BJ (cell line): ENCODE measurements around the gene SS18L1. TPM values are rescaled to one million over a fixed set of nuclear protein-coding genes. Genes with fewer than 3 reads are reported as not detected.

Experiments used
- CTCF ChIA-PET: fragments of 350-600 bp; formaldehyde crosslinking; extraction: SDS; loops from one replicate; lab custom pipeline; 2021; ENCODE audit warnings: antibody characterized with exemption, inconsistent platforms; lab: Yijun Ruan, JAX
- POLR2A ChIA-PET: fragments of 300-600 bp; sonication (Branson Sonifier 250); formaldehyde crosslinking; extraction: SDS; loops from one replicate; lab custom pipeline; 2021; ENCODE audit warnings: antibody characterized with exemption; lab: Charles Lee
- DNase-seq: peaks from one replicate; pipeline ENCODE4 v3.0.0-alpha.2; 2011; ENCODE audit warnings: low read depth
- H3K27me3 ChIP-seq: 2 replicates; pipeline ENCODE4 v1.6.0; 2011; ENCODE audit warnings: low read length; ENCODE audit not compliant: control insufficient read depth, insufficient read depth
- H3K36me3 ChIP-seq: 2 replicates; pipeline ENCODE4 v1.5.1; 2011; ENCODE audit warnings: low read length; ENCODE audit not compliant: control insufficient read depth, insufficient read depth
- H3K4me3 ChIP-seq: 2 replicates; pipeline ENCODE4 v1.5.1; 2011; ENCODE audit warnings: low read depth, mild to moderate bottlenecking, control low read depth, low read length
- polyA plus RNA-seq: library from polyadenylated mRNA; depleted of rRNA; stranded (reverse); fragments of >200 nt; gene quantifications from 2 replicates; pipeline ENCODE4 v1.2.3, GENCODE V29; 2011
- TF ChIP-seq, protein P1 (sequence below): IDR thresholded peaks from 2 replicates; pipeline ENCODE4 v1.5.1; 2011; ENCODE audit warnings: low read depth, mild to moderate bottlenecking, control low read depth, inconsistent platforms, low read length, moderate library complexity; ENCODE audit not compliant: insufficient read depth

The SS18L1 gene
- polyA plus RNA-seq, 1 experiment, result 6.7 TPM

DNA sequence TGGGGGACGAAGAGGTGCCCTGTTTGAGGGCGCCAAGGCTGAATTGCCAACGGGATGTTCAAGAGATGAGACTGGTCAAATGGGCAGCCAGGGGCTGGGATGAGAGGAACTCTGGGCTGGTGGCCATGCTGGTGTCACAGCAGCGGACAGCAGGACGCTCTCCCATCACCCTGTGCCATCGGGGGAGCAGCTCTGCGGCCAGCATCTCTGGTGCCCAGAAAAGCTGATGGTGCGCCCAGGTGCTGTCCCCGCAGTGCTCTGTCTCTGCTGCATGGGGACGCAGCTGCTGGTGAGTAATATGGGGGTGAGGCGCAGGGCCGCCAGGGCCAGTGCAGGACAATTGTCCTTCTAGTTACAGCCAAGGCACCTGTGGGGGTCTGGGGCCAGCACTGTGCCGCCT lies 81.5 kb downstream of the SS18L1 start:
- no peaks in the 10 kb centered on the region for H3K36me3 ChIP-seq
- ChIA-PET CTCF (no interaction called here), POLR2A (no interaction called here)
- DNase-seq, result no peak
- no peak overlapping the region for H3K4me3 ChIP-seq
- H3K27me3 ChIP-seq, result peaks cover 29% of the 10 kb centered on the region
- TF ChIP-seq, protein P1, sequence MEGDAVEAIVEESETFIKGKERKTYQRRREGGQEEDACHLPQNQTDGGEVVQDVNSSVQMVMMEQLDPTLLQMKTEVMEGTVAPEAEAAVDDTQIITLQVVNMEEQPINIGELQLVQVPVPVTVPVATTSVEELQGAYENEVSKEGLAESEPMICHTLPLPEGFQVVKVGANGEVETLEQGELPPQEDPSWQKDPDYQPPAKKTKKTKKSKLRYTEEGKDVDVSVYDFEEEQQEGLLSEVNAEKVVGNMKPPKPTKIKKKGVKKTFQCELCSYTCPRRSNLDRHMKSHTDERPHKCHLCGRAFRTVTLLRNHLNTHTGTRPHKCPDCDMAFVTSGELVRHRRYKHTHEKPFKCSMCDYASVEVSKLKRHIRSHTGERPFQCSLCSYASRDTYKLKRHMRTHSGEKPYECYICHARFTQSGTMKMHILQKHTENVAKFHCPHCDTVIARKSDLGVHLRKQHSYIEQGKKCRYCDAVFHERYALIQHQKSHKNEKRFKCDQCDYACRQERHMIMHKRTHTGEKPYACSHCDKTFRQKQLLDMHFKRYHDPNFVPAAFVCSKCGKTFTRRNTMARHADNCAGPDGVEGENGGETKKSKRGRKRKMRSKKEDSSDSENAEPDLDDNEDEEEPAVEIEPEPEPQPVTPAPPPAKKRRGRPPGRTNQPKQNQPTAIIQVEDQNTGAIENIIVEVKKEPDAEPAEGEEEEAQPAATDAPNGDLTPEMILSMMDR, result no peak

- POLR2A ChIA-PET, result no interaction called here
- CTCF ChIA-PET, result no interaction called here
- Histone ChIP-seq H3K36me3 (no peaks in the 10 kb centered on the region), H3K27me3 (peaks cover 28% of the 10 kb centered on the region), H3K4me3 (no peak overlapping the region)
- TF ChIP-seq, protein P1, result no peak
- no peak for DNase-seq
Measured at GRCh38 chr20:62225820-62226635, 82.5 kb downstream of the SS18L1 start.

DNA sequence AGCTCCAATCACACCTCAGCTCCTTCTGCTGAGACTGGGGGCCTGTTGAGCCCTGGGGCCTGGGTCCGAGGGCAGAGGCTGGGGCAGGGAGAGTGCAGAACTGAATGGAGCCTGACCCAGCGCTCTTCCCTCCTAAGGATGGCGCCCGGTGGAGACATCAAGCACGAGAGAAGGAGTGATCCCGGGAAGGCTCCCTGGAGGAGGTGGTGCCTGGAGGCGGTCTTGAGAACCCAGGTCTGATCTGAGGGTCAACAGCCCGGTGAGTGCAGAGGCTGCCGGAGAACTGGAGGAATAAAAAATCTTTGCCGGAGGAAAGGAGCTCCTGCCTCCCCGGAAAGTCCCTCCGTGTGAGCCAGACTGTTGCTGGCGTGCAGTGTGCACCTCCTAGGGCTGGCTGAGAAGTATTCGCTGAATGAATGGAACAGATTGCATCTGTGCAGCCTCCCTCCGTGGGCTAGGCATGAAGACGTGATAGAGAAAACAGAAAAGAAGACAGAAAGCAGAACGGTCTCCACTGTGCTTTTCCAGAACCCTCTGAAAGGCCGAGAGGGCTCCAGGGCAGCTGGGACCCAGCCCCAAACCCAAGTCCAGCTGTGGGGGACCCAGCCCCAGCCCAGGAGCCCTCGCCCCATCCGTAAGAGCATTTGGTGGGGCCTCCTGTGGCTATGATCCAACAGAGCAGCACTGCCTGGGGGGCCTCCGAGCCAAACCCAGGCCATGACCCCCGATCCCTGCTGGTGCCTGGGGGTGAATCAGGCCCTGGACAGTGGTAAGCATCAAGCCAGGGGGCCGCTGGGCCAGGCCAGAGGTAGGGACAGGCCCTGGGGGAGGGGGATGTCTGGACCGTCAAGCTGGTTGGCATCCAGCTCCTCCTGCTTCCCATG lies 83.4 kb downstream of the SS18L1 start:
- DNase-seq, result no peak
- ChIA-PET POLR2A (no interaction called here), CTCF (no interaction called here)
- Histone ChIP-seq H3K27me3 (peaks cover 21% of the 10 kb centered on the region), H3K4me3 (no peak overlapping the region), H3K36me3 (no peaks in the 10 kb centered on the region)
- TF ChIP-seq, protein P1, result no peak

DNA sequence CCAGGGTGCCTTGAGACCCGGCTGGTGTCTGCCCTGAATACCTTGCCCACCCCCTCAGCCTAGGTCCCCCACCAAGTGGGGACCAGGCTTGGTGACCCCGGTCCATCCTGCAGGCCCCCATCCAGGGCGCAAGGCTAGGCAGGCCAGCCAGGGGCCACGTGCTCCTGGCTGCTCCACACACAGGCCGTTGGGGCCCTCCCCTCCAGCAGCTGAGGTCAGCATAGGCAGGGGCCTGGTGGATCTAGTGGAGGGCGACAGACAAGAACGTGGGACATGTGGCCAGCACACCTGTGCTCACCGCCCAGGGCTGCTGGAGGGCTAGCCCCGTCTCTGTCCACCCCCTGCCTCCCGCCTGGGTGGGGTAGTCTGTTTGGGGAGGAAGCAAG lies 84.0 kb downstream of the SS18L1 start:
- no peak for DNase-seq
- no peak overlapping the region for H3K4me3 ChIP-seq
- CTCF ChIA-PET, result no interaction called here
- H3K36me3 ChIP-seq, result no peaks in the 10 kb centered on the region
- POLR2A ChIA-PET, result no interaction called here
- H3K27me3 ChIP-seq, result peaks cover 15% of the 10 kb centered on the region
- TF ChIP-seq, protein P1, result no peak
